GM12878 (cell line): ENCODE results near the gene ABR. TPM values are rescaled to one million over a fixed set of nuclear protein-coding genes. Genes with fewer than 3 reads are reported as not detected.

Experiments used
- ATAC-seq: fragments of 200-7000 bp; cut with Tn5 transposase; 3 replicates; pipeline ENCODE4 v1.9.1; 2020; ENCODE audit warnings: mild to moderate bottlenecking, moderate library complexity
- BruUV-seq: library from RNA; stranded (reverse); fragments of 400-500 nt; replicated peaks from 2 replicates; lab custom pipeline; 2021; lab: Mats Ljungman, UMichigan
- CTCF ChIA-PET: fragments of 300-600 bp; sonication (Branson Sonifier 250); formaldehyde crosslinking; extraction: SDS; loops from one replicate; lab custom pipeline; 2021; ENCODE audit warnings: inconsistent platforms; lab: Yijun Ruan, JAX
- POLR2A ChIA-PET: fragments of 350-600 bp; formaldehyde crosslinking; extraction: SDS; loops from one replicate; lab custom pipeline; 2021; ENCODE audit warnings: inconsistent platforms; lab: Charles Lee
- RAD21 ChIA-PET: fragments of 300-600 bp; sonication (Branson Sonifier 250); formaldehyde crosslinking; loops from one replicate; lab custom pipeline; 2023; ENCODE audit warnings: antibody characterized with exemption; ENCODE audit not compliant: unreplicated experiment; lab: Charles Lee
- SMC1A ChIA-PET: fragments of 300-600 bp; sonication (Branson Sonifier 250); formaldehyde crosslinking; loops from one replicate; lab custom pipeline; 2023; ENCODE audit not compliant: unreplicated experiment, uncharacterized antibody; lab: Charles Lee
- DNase-seq: peaks from one replicate; pipeline ENCODE4 v3.0.0-alpha.2; 2011; ENCODE audit warnings: low read depth, low spot score
- FAIRE-seq: peaks from 3 replicates; lab custom pipeline; 2011; peaks lifted over from hg19 to GRCh38; lab: Jason Lieb, UNC
- H2AFZ ChIP-seq: 2 replicates; pipeline ENCODE4 v1.6.0; 2011; ENCODE audit warnings: low read depth, low read length, control low read depth; ENCODE audit not compliant: control insufficient read depth
- H3K27ac ChIP-seq: 2 replicates; pipeline ENCODE4 v1.5.1; 2011; ENCODE audit warnings: control low read depth; ENCODE audit not compliant: control insufficient read depth, insufficient read depth
- H3K27me3 ChIP-seq, 2 experiments: replicated peaks in 1 of 2; 2 replicates each; pipeline versions ENCODE4 v1.6.0 to v1.6.1; 2011; ENCODE audit warnings: low read length in 1 of 2; ENCODE audit not compliant: control insufficient read depth in 2 of 2, insufficient read depth in 2 of 2
- H3K36me3 ChIP-seq, 2 experiments: 2 replicates each; pipeline ENCODE4 v1.5.1; 2011; ENCODE audit warnings: low read length in 1 of 2; ENCODE audit not compliant: control insufficient read depth in 2 of 2, insufficient read depth in 2 of 2
- H3K4me1 ChIP-seq: 2 replicates; pipeline ENCODE4 v1.6.1; 2011; ENCODE audit warnings: mild to moderate bottlenecking, low read length, moderate library complexity, mixed read lengths; ENCODE audit not compliant: control insufficient read depth, insufficient read depth
- H3K4me2 ChIP-seq: 2 replicates; pipeline ENCODE4 v1.6.0; 2011; ENCODE audit warnings: control low read depth; ENCODE audit not compliant: control insufficient read depth, insufficient read depth
- H3K4me3 ChIP-seq: fragments of 200-600 bp; sonication (generic); 2 replicates; pipeline ENCODE4 v1.5.1; 2016
- H3K79me2 ChIP-seq: 2 replicates; pipeline ENCODE4 v1.6.0; 2011; ENCODE audit warnings: low read length; ENCODE audit not compliant: control insufficient read depth, insufficient read depth
- H3K9ac ChIP-seq: 2 replicates; pipeline ENCODE4 v1.8.0; 2011; ENCODE audit warnings: low read length, control low read depth, mixed read lengths; ENCODE audit not compliant: control insufficient read depth, insufficient read depth
- H3K9me3 ChIP-seq: replicated peaks from 3 replicates; pipeline ENCODE4 v1.5.1; 2011; ENCODE audit warnings: mild to moderate bottlenecking, low read length; ENCODE audit not compliant: control insufficient read depth, insufficient read depth
- H4K20me1 ChIP-seq: 2 replicates; pipeline ENCODE4 v1.6.0; 2011; ENCODE audit not compliant: control insufficient read depth, insufficient read depth
- NBN ChIP-seq: fragments of 450-650 bp; IDR thresholded peaks from 2 replicates; pipeline ENCODE4 v1.6.1; 2016
- NFYB ChIP-seq: IDR thresholded peaks from 2 replicates; pipeline ENCODE4 v1.6.1; 2011; ENCODE audit warnings: low read depth, mild to moderate bottlenecking, low read length, improper control_type of control experiment, moderate library complexity; ENCODE audit not compliant: insufficient read depth
- ZSCAN29 ChIP-seq: fragments of 450-650 bp; IDR thresholded peaks from 2 replicates; pipeline ENCODE4 v1.6.1; 2017; ENCODE audit warnings: mild to moderate bottlenecking, moderate library complexity
- WGBS: methylation state at CpG from one replicate; pipeline ENCODE4 v1.1.6; 2016; ENCODE audit warnings: low lambda C conversion rate; ENCODE audit not compliant: insufficient replicate concordance, insufficient coverage; ENCODE audit errors: missing lambda C conversion rate; 5-methylcytosine and 5-hydroxymethylcytosine counted together
- in situ Hi-C: fragments of 300-500 bp; cut with MboI; formaldehyde crosslinking; loops from 9 replicates; pipeline ENCODE4 v1.14.3; 2018; ENCODE audit warnings: mixed read lengths
- intact Hi-C: fragments of 100-400 bp; cut with micrococcal nuclease; formaldehyde crosslinking; loops from one replicate; pipeline ENCODE4 v1.14.2; 2022; ENCODE audit not compliant: unreplicated experiment
- polyA plus RNA-seq, 11 experiments: library from polyadenylated mRNA; depleted of rRNA in 4 of 11; unstranded in 6 of 11; stranded (reverse) in 5 of 11; fragments of >200 nt; fragmentation: Nextera tagmentation in 4 of 11; fragmentation: Illumina TruSeq in 1 of 11; extraction: Ambion mirVana in 4 of 11; extraction: Trizol in 1 of 11; gene quantifications; 1 replicate in 1 of 11; 2 replicates in 10 of 11; pipeline versions ENCODE4 v1.2.1 to v1.2.3, GENCODE V29; 2011 to 2016; ENCODE audit warnings: inconsistent platforms in 2 of 11, missing spikeins in 2 of 11, low read depth in 1 of 11
- total RNA-seq, 4 experiments: library from RNA; depleted of rRNA in 3 of 4; stranded (reverse); fragments of >200 nt in 3 of 4; fragmentation: Illumina TruSeq in 1 of 4; extraction: Trizol in 1 of 4; gene quantifications; 2 replicates each; pipeline versions ENCODE4 v1.2.1 to v1.2.3, GENCODE V29; 2013 to 2021
- TF ChIP-seq, protein P1 (sequence below): fragments of 450-650 bp; formaldehyde crosslinking; IDR thresholded peaks from 2 replicates; pipeline ENCODE4 v1.4.0; 2020; ENCODE audit warnings: mild to moderate bottlenecking, moderate library complexity
- TF ChIP-seq, protein P2 (sequence below): IDR thresholded peaks from 2 replicates; pipeline ENCODE4 v1.6.1; 2012; ENCODE audit warnings: low read depth, low read length, improper control_type of control experiment

Gene ABR
- total and polyA plus RNA-seq, 10 of the 15 experiments (the other 5 are each of a cell fraction or from before 2014, with no cell fraction given), result 1.4 to 112 (median 30.0) TPM

- no TSS peak for BruUV-seq
- no peak for DNase-seq
- H3K36me3 ChIP-seq, result peaks cover 11 to 18% of the 10 kb centered on the region in 2 experiments; a peak in 3 of 4 replicates
- no peak overlapping the region for H3K27ac ChIP-seq
- H4K20me1 ChIP-seq, result no peaks in the 10 kb centered on the region
- in situ Hi-C loops, result no loop called here
- TF ChIP-seq, protein P1, sequence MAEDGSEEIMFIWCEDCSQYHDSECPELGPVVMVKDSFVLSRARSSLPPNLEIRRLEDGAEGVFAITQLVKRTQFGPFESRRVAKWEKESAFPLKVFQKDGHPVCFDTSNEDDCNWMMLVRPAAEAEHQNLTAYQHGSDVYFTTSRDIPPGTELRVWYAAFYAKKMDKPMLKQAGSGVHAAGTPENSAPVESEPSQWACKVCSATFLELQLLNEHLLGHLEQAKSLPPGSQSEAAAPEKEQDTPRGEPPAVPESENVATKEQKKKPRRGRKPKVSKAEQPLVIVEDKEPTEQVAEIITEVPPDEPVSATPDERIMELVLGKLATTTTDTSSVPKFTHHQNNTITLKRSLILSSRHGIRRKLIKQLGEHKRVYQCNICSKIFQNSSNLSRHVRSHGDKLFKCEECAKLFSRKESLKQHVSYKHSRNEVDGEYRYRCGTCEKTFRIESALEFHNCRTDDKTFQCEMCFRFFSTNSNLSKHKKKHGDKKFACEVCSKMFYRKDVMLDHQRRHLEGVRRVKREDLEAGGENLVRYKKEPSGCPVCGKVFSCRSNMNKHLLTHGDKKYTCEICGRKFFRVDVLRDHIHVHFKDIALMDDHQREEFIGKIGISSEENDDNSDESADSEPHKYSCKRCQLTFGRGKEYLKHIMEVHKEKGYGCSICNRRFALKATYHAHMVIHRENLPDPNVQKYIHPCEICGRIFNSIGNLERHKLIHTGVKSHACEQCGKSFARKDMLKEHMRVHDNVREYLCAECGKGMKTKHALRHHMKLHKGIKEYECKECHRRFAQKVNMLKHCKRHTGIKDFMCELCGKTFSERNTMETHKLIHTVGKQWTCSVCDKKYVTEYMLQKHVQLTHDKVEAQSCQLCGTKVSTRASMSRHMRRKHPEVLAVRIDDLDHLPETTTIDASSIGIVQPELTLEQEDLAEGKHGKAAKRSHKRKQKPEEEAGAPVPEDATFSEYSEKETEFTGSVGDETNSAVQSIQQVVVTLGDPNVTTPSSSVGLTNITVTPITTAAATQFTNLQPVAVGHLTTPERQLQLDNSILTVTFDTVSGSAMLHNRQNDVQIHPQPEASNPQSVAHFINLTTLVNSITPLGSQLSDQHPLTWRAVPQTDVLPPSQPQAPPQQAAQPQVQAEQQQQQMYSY (CRISPR knock-in tag), result no peak
- TF ChIP-seq ZSCAN29 (no peak), NBN (no peak), NFYB (0 out of 2 replicates have a peak, but pooled peaks have one; percentile 29)
- TF ChIP-seq, protein P2, sequence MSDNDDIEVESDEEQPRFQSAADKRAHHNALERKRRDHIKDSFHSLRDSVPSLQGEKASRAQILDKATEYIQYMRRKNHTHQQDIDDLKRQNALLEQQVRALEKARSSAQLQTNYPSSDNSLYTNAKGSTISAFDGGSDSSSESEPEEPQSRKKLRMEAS, result no peak
- TF ChIP-seq, all 136 proteins: peak for 1
- Histone ChIP-seq H3K4me2 (no peak overlapping the region), H2AFZ (no peak overlapping the region), H3K27me3 (no peaks in the 10 kb centered on the region), H3K4me1 (no peaks in the 10 kb centered on the region), H3K9me3 (no peaks in the 10 kb centered on the region), H3K9ac (no peak overlapping the region), H3K4me3 (no peak overlapping the region), H3K79me2 (no peaks in the 10 kb centered on the region)
- ChIA-PET SMC1A (no interaction called here), RAD21 (no interaction called here), POLR2A (interaction anchor here (0.6 kb wide), 1 partner anchor 163 kb away, joined by 3 read pairs; no protein-coding TSS in a partner anchor), CTCF (no interaction called here)
- 96% methylated on average over 19 of the region's 19 CpGs for WGBS
- no peak for FAIRE-seq
- intact Hi-C loops, result no loop called here
- no peak for ATAC-seq
Observed at GRCh38 chr17:1083451-1084187, 96.2 kb downstream of the ABR start.
